Thoracic aorta (tissue), 2 donors: ENCODE results near the gene HMGCS2. TPM values are rescaled to one million over a fixed set of nuclear protein-coding genes. Genes with fewer than 3 reads are reported as not detected.

Experiments used
- ATAC-seq: fragments of 150-250 bp; one replicate; pipeline ENCODE4 v1.8.0; 2017; ENCODE audit warnings: low read depth; ENCODE audit not compliant: insufficient number of reproducible peaks, low FRiP score
- DNase-seq: peaks from one replicate; pipeline ENCODE4 v3.0.0-alpha.2; 2020; ENCODE audit warnings: low spot score
- H3K27ac ChIP-seq, 2 donors: fragments of 200-600 bp; sonication (generic); 1 replicate in 1 of 2; 2 replicates in 1 of 2; pipeline ENCODE4 v1.5.1; 2016; ENCODE audit warnings: mild to moderate bottlenecking in 2 of 2, moderate library complexity in 2 of 2
- H3K27me3 ChIP-seq: fragments of 200-600 bp; sonication (generic); replicated peaks from 2 replicates; pipeline ENCODE4 v1.6.0; 2016; ENCODE audit warnings: mild to moderate bottlenecking; ENCODE audit not compliant: insufficient read depth
- H3K36me3 ChIP-seq: fragments of 200-600 bp; sonication (generic); one replicate; pipeline ENCODE4 v1.5.1; 2016
- H3K4me1 ChIP-seq, 2 donors: fragments of 200-600 bp; sonication (generic); 1 replicate in 1 of 2; 2 replicates in 1 of 2; pipeline versions ENCODE4 v1.5.1 to v1.6.0; 2016; ENCODE audit warnings: low read depth in 2 of 2, mild to moderate bottlenecking in 1 of 2; ENCODE audit not compliant: control insufficient read depth in 1 of 2
- H3K4me3 ChIP-seq: fragments of 200-600 bp; sonication (generic); 2 replicates; pipeline ENCODE4 v1.5.1; 2016; ENCODE audit warnings: mild to moderate bottlenecking
- H3K9me3 ChIP-seq: fragments of 200-600 bp; sonication (generic); 2 replicates; pipeline ENCODE4 v1.5.1; 2016
- total RNA-seq, 2 donors: library from RNA; depleted of rRNA; stranded (reverse); fragments of >200 nt; gene quantifications; one replicate each; pipeline versions ENCODE4 v1.1.0 to v1.2.3, GENCODE V29; 2016
- TF ChIP-seq, protein P1 (sequence below): fragments of 200-600 bp; sonication (generic); IDR thresholded peaks from one replicate; pipeline ENCODE4 v1.5.1; 2019; ENCODE audit warnings: antibody characterized with exemption

HMGCS2 gene
- total RNA-seq, 2 donors from 2014 or later, result 1.8 TPM; not detected in 1

DNA sequence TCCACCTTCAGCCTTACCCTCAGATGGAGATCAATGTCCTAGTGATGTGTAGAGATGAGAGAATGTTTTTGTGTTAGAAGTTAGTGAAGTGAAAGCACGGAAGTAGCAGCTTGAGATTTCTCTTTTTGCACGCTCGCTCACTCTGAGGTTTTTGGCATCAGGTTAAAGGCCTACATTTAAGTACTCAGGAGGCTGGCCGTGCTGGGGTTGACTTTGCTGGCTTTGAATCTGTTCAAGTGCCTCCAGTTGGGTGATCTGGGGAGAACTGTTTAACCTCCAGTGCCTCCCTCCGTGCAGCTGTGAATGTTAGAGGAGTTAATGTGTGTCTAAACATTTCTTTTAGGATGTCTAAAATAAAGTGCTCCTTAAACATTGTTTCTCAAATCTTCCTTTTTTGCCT, 43.1 kb downstream of the HMGCS2 start:
- Histone ChIP-seq H3K27me3 (no peaks in the 10 kb centered on the region), H3K4me3 (no peak overlapping the region), H3K36me3 (peaks cover 19% of the 10 kb centered on the region), H3K9me3 (no peaks in the 10 kb centered on the region), H3K27ac (no peak overlapping the region), H3K4me1 (no peaks in the 10 kb centered on the region)
- DNase-seq (no peak), ATAC-seq (no peak)
- TF ChIP-seq, protein P1, sequence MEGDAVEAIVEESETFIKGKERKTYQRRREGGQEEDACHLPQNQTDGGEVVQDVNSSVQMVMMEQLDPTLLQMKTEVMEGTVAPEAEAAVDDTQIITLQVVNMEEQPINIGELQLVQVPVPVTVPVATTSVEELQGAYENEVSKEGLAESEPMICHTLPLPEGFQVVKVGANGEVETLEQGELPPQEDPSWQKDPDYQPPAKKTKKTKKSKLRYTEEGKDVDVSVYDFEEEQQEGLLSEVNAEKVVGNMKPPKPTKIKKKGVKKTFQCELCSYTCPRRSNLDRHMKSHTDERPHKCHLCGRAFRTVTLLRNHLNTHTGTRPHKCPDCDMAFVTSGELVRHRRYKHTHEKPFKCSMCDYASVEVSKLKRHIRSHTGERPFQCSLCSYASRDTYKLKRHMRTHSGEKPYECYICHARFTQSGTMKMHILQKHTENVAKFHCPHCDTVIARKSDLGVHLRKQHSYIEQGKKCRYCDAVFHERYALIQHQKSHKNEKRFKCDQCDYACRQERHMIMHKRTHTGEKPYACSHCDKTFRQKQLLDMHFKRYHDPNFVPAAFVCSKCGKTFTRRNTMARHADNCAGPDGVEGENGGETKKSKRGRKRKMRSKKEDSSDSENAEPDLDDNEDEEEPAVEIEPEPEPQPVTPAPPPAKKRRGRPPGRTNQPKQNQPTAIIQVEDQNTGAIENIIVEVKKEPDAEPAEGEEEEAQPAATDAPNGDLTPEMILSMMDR, result no peak

DNA sequence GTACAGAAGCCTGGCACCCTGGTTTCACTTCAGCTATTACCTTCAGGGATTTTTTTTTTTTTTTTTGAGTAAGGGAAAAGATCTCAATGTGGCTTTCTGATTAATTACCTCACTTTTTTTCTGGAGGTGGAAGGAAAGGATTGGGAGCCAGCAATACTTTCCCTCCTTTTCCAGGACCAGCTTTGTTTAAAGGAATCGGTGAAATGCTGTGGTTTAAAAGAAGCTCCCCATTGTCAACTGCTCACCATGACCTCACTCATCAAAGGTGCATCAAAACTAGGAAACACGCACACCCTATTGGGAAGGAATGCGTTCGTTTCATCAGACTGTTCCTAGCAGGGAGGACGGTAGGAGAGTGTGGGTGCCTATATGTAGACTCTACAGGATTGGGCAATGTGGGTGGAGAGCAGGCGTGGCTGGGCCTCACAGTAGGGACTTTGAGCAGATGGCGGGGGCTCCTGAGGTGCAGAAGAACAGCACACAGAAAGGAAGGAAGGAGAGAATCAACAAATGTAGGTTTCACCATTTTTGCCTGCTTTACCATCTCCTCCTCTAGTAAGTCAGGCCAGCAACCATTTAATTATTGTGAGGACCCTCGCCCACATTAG, 44.0 kb downstream of the HMGCS2 start:
- H3K36me3 ChIP-seq, result peaks cover 19% of the 10 kb centered on the region
- TF ChIP-seq, protein P1, result no peak
- H3K27ac ChIP-seq, result no peak overlapping the region
- H3K27me3 ChIP-seq, result no peaks in the 10 kb centered on the region
- ATAC-seq (no peak), DNase-seq (no peak)
- no peaks in the 10 kb centered on the region for H3K9me3 ChIP-seq
- H3K4me3 ChIP-seq, result no peak overlapping the region
- no peaks in the 10 kb centered on the region for H3K4me1 ChIP-seq

DNA sequence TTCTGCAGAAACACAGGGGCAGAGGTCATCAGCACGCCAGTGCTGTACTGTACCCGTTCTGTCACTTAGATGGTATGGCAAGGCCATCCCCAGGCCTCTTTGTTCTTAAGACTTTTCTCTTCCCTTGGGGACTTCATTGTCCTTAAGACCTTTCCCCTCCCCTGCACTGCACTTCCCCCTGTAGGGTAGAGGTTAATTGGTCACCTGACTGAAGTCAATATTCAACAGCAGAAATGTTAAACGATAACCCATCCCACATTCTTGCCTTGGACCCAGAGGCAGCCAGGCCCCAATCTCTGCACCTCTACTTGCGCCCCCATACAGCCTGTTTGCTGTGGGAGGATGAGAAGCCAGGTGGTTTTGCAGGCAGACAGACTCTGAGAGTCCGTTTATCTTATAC, 46.8 kb downstream of the HMGCS2 start:
- no peaks in the 10 kb centered on the region for H3K27me3 ChIP-seq
- peaks cover 7% of the 10 kb centered on the region for H3K36me3 ChIP-seq
- H3K27ac ChIP-seq, result no peak overlapping the region
- DNase-seq (no peak), ATAC-seq (no peak)
- TF ChIP-seq, protein P1, result no peak
- no peaks in the 10 kb centered on the region for H3K4me1 ChIP-seq
- no peaks in the 10 kb centered on the region for H3K9me3 ChIP-seq
- no peak overlapping the region for H3K4me3 ChIP-seq

DNA sequence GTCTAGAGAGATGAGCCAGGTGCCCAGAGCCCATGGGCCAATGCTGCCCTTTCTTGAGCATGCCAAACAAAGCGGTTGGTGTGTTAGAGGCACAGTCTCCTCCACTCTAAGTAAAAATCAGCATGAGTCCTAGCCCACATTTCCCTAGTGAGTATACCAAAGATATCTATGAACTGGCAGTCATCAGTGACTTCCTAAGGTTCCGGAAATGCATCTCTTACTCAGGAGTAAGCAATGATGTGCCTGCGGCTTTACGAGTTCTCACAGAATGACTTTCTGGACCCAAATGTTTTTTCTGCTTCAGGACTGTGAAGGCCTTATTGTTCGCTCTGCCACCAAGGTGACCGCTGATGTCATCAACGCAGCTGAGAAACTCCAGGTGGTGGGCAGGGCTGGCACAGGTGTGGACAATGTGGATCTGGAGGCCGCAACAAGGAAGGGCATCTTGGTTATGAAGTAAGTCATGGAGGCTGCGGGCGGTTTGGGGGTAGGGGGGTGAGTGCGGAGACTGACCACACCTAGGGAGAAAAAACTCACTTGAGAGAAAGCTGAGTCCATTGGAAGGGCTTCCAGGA, 47.8 kb downstream of the HMGCS2 start:
- H3K36me3 ChIP-seq, result peaks cover 3% of the 10 kb centered on the region
- ATAC-seq (no peak), DNase-seq (no peak)
- H3K9me3 ChIP-seq, result no peaks in the 10 kb centered on the region
- H3K27me3 ChIP-seq, result no peaks in the 10 kb centered on the region
- peaks cover 0 to 7% of the 10 kb centered on the region in 2 donors for H3K4me1 ChIP-seq
- H3K4me3 ChIP-seq, result no peak overlapping the region
- no peak overlapping the region for H3K27ac ChIP-seq
- TF ChIP-seq, protein P1, result no peak

DNA sequence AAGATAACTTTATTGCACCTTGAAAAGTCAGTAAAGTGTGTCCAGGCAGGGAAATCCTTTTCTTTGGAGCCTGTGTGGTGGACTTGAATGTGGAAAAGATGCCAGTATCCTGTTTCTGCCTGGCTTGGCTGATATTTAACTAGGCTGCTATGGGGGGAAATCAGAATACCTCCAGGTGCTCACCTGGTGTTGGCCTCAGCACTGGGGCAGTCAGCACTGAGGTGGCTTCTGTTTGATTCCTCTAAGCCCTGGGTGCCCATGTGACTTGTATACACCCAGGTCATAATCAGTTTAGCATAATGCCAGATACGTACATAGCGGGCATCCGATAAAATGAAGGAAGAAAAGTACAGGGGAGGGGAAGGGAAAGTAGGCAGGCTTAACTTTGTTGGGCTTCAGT, 49.7 kb downstream of the HMGCS2 start:
- ATAC-seq, result no peak
- Histone ChIP-seq H3K4me3 (no peak overlapping the region), H3K4me1 (peaks cover 0 to 27% of the 10 kb centered on the region in 2 donors), H3K9me3 (no peaks in the 10 kb centered on the region), H3K27me3 (no peaks in the 10 kb centered on the region), H3K36me3 (no peaks in the 10 kb centered on the region), H3K27ac (no peak overlapping the region)
- TF ChIP-seq, protein P1, result no peak
- no peak for DNase-seq
